K562 (cell line): ENCODE results near the gene ISYNA1. TPM values are rescaled to one million over a fixed set of nuclear protein-coding genes. Genes with fewer than 3 reads are reported as not detected.

Experiments used
- ATAC-seq: fragments of 200-7000 bp; cut with Tn5 transposase; 3 replicates; pipeline ENCODE4 v1.9.1; 2020; ENCODE audit warnings: moderate library complexity
- BruUV-seq: library from RNA; stranded (reverse); fragments of 400-500 nt; replicated peaks from 2 replicates; lab custom pipeline; 2021; lab: Mats Ljungman, UMichigan
- CTCF ChIA-PET: fragments of 300-600 bp; formaldehyde crosslinking; extraction: SDS; loops from one replicate; lab custom pipeline; 2021; ENCODE audit warnings: low intra/inter-chr PET ratio; lab: Yijun Ruan, JAX
- POLR2A ChIA-PET: fragments of 300-600, 350-650 bp; sonication (Branson Sonifier 250); formaldehyde crosslinking; extraction: SDS; loops from one replicate; lab custom pipeline; 2021; ENCODE audit warnings: antibody characterized with exemption, inconsistent platforms; lab: Yijun Ruan, JAX
- DNase-seq, 4 experiments: peaks; one replicate each; pipeline versions ENCODE4 v3.0.0 to v3.0.0-alpha.2; 2011 to 2018; ENCODE audit warnings: low spot score in 3 of 4, mixed read lengths in 3 of 4; ENCODE audit errors: extremely low read depth in 1 of 4
- FAIRE-seq: peaks from 2 replicates; lab custom pipeline; 2011; peaks lifted over from hg19 to GRCh38; lab: Jason Lieb, UNC
- H2AFZ ChIP-seq: 2 replicates; pipeline ENCODE4 v1.6.0; 2011; ENCODE audit warnings: low read depth, low read length, control low read depth, inconsistent platforms
- H3K27ac ChIP-seq: fragments of 200-600 bp; 3 replicates; pipeline ENCODE4 v1.8.0; 2011; ENCODE audit warnings: low read depth, mild to moderate bottlenecking, control low read depth, inconsistent platforms, low read length, moderate library complexity, mixed read lengths; ENCODE audit errors: extremely low read depth
- H3K27me3 ChIP-seq, 2 experiments: fragments of 300-600 bp in 1 of 2; 2 replicates in 1 of 2; 3 replicates in 1 of 2; pipeline versions ENCODE4 v1.6.0 to v1.8.0; 2011; ENCODE audit warnings: inconsistent platforms in 2 of 2, low read length in 2 of 2, mild to moderate bottlenecking in 1 of 2, mixed read lengths in 1 of 2, moderate library complexity in 1 of 2; ENCODE audit not compliant: control insufficient read depth in 2 of 2, insufficient read depth in 2 of 2
- H3K36me3 ChIP-seq: fragments of 300-600 bp; 3 replicates; pipeline ENCODE4 v1.8.0; 2011; ENCODE audit warnings: mild to moderate bottlenecking, low read length, inconsistent platforms; ENCODE audit not compliant: control insufficient read depth, insufficient read depth
- H3K4me1 ChIP-seq, 2 experiments: fragments of 200-600 bp in 1 of 2; replicated peaks in 1 of 2; 2 replicates in 1 of 2; 3 replicates in 1 of 2; pipeline versions ENCODE4 v1.5.1 to v1.8.0; 2011; ENCODE audit warnings: inconsistent platforms in 2 of 2, low read length in 2 of 2, mild to moderate bottlenecking in 1 of 2, mixed read lengths in 1 of 2, moderate library complexity in 1 of 2; ENCODE audit not compliant: control insufficient read depth in 2 of 2, insufficient read depth in 2 of 2
- H3K4me2 ChIP-seq: 2 replicates; pipeline ENCODE4 v1.6.1; 2011; ENCODE audit warnings: low read length, control low read depth, inconsistent platforms, mixed read lengths; ENCODE audit not compliant: insufficient read depth
- H3K4me3 ChIP-seq: fragments of 200-600 bp; sonication (generic), shearing (Covaris generic); 2 replicates; pipeline ENCODE4 v1.5.1; 2016; ENCODE audit warnings: control low read depth, inconsistent platforms
- H3K79me2 ChIP-seq: fragments of 200-600 bp; 3 replicates; pipeline ENCODE4 v1.8.0; 2011; ENCODE audit warnings: low read length, inconsistent platforms; ENCODE audit not compliant: control insufficient read depth, insufficient read depth
- H3K9ac ChIP-seq, 2 experiments: 2 replicates each; pipeline versions ENCODE4 v1.6.0 to v1.6.1; 2011; ENCODE audit warnings: low read depth in 2 of 2, low read length in 2 of 2, control low read depth in 1 of 2, inconsistent platforms in 1 of 2, mild to moderate bottlenecking in 1 of 2, mixed read lengths in 1 of 2; ENCODE audit not compliant: insufficient read depth in 1 of 2
- H3K9me1 ChIP-seq: one replicate; pipeline ENCODE4 v1.6.0; 2011; ENCODE audit warnings: inconsistent platforms, mild to moderate bottlenecking, low read length, moderate library complexity; ENCODE audit not compliant: control insufficient read depth, insufficient read depth
- H3K9me3 ChIP-seq: replicated peaks from 2 replicates; pipeline ENCODE4 v1.5.1; 2011; ENCODE audit warnings: low read depth, low read length, inconsistent platforms; ENCODE audit not compliant: control insufficient read depth, insufficient read depth
- H4K20me1 ChIP-seq: replicated peaks from 2 replicates; pipeline ENCODE4 v1.6.1; 2011; ENCODE audit warnings: low read length, inconsistent platforms, mixed read lengths; ENCODE audit not compliant: control insufficient read depth, insufficient read depth
- ARID4B ChIP-seq: sonication (generic); formaldehyde crosslinking; IDR thresholded peaks from 2 replicates; pipeline ENCODE4 v1.8.0; 2022; ENCODE audit warnings: mild to moderate bottlenecking, missing genetic modification reagents
- BACH1 ChIP-seq: fragments of 200-800 bp; sonication (Bioruptor generic); IDR thresholded peaks from 2 replicates; pipeline ENCODE4 v1.6.1; 2016; ENCODE audit warnings: missing genetic modification characterization, missing compliant biosample characterization
- HDAC2 ChIP-seq: fragments of 450-650 bp; IDR thresholded peaks from 2 replicates; pipeline ENCODE4 v1.6.1; 2016; ENCODE audit warnings: mild to moderate bottlenecking
- NR2C2 ChIP-seq, 2 experiments: fragments of 200-800 bp in 1 of 2; sonication (Bioruptor generic) in 1 of 2; sonication (generic) in 1 of 2; formaldehyde crosslinking in 1 of 2; IDR thresholded peaks; 2 replicates each; pipeline versions ENCODE4 v1.6.1 to v1.8.0; 2016 to 2022; ENCODE audit warnings: mild to moderate bottlenecking in 1 of 2, missing compliant biosample characterization in 1 of 2, missing genetic modification characterization in 1 of 2, missing genetic modification reagents in 1 of 2
- TAF15 ChIP-seq: fragments of 200-400 bp; formaldehyde crosslinking; IDR thresholded peaks from 2 replicates; pipeline ENCODE4 v1.6.1; 2017; ENCODE audit warnings: mild to moderate bottlenecking, low read depth, low read length, moderate library complexity
- XRCC4 ChIP-seq: IDR thresholded peaks from one replicate; pipeline ENCODE4 v1.6.1; 2011; ENCODE audit not compliant: insufficient read depth, insufficient read length; ENCODE audit errors: extremely low read depth
- ZFP36 ChIP-seq: fragments of 150-350 bp; IDR thresholded peaks from 2 replicates; pipeline ENCODE4 v1.6.1; 2018; ENCODE audit warnings: low read length, low read depth; ENCODE audit not compliant: partially characterized antibody
- ZNF518B ChIP-seq: fragments of 250-450 bp; sonication (Bioruptor Pico); IDR thresholded peaks from 2 replicates; pipeline ENCODE4 v1.5.0; 2021; ENCODE audit warnings: mild to moderate bottlenecking, moderate library complexity
- WGBS: fragments of 100-300 bp; shearing (Covaris generic); methylation state at CpG from one replicate; pipeline ENCODE4 v1.1.6; 2016; ENCODE audit warnings: low coverage, mixed read lengths; ENCODE audit not compliant: insufficient coverage; ENCODE audit errors: missing lambda C conversion rate; 5-methylcytosine and 5-hydroxymethylcytosine counted together
- in situ Hi-C: fragments of 300-500 bp; cut with MboI; formaldehyde crosslinking; loops from 4 replicates; pipeline ENCODE4 v1.15.0; 2018; ENCODE audit warnings: inconsistent platforms, mixed read lengths
- intact Hi-C: fragments of 100-400 bp; cut with micrococcal nuclease; formaldehyde crosslinking; loops from 2 replicates; pipeline ENCODE4 v1.14.2; 2022
- polyA plus RNA-seq, 8 experiments: library from polyadenylated mRNA; depleted of rRNA in 4 of 8; stranded (reverse) in 5 of 8; unstranded in 3 of 8; fragments of >200 nt; fragmentation: Nextera tagmentation in 2 of 8; fragmentation: Illumina TruSeq in 1 of 8; extraction: Ambion mirVana in 2 of 8; extraction: Trizol in 1 of 8; gene quantifications; 2 replicates each; pipeline versions ENCODE4 v1.2.1 to v1.2.3, GENCODE V29; 2011 to 2014; ENCODE audit warnings: inconsistent platforms in 1 of 8, missing spikeins in 1 of 8
- total RNA-seq, 7 experiments: library from RNA; depleted of rRNA in 6 of 7; stranded (reverse); fragments of >200 nt in 6 of 7; fragmentation: Illumina TruSeq in 2 of 7; extraction: Trizol in 2 of 7; gene quantifications; 2 replicates each; pipeline versions ENCODE4 v1.2.1 to v1.2.3, GENCODE V29; 2011 to 2021; ENCODE audit warnings: low replicate concordance in 1 of 7
- TF ChIP-seq, protein P1 (sequence below): sonication (generic); IDR thresholded peaks from 2 replicates; pipeline ENCODE4 v1.6.1; 2016
- TF ChIP-seq, protein P2 (sequence below): fragments of 250-450 bp; sonication (Bioruptor Pico); IDR thresholded peaks from 2 replicates; pipeline ENCODE4 v1.4.0; 2020

ISYNA1 gene
- total and polyA plus RNA-seq, 9 of the 15 experiments (the other 6 are each of a cell fraction or from before 2014, with no cell fraction given): 21.8 to 460 (median 93.2) TPM

- intact Hi-C loops (no loop called here), in situ Hi-C loops (no loop called here)
- Histone ChIP-seq H3K27ac (no peak overlapping the region), H3K27me3 (no peaks in the 10 kb centered on the region), H2AFZ (peak overlapping the region; percentile 78; the same call in 1 of the 2 replicates), H3K4me2 (peak overlapping the region; percentile 74; the same call in 1 of the 2 replicates), H3K36me3 (no peaks in the 10 kb centered on the region), H3K9ac (peak overlapping the region in 1 of 2 experiments; percentile 82; a peak in 2 of 4 replicates), H4K20me1 (no peaks in the 10 kb centered on the region), H3K79me2 (no peaks in the 10 kb centered on the region), H3K9me3 (no peaks in the 10 kb centered on the region), H3K4me3 (peak overlapping the region; percentile 27; the same call in 1 of the 2 replicates), H3K9me1 (no peaks in the 10 kb centered on the region), H3K4me1 (peaks cover 12 to 25% of the 10 kb centered on the region in 2 experiments)
- BruUV-seq: no TSS peak
- FAIRE-seq: no peak
- DNase-seq: no peak
- 62% methylated on average over 34 of the region's 37 CpGs for whole genome bisulfite sequencing
- ChIA-PET POLR2A (interaction anchor here (0.7 to 2.5 kb wide), 3 partner anchors 8 to 111 kb away, joined by 3 to 28 read pairs (median 5); partner anchors contain the start of gene GDF15), CTCF (no interaction called here)
- no peak for ATAC-seq
- TF ChIP-seq ARID4B (CRISPR knock-in tag) (no peak), TAF15 (no peak), ZNF518B (no peak), XRCC4 (no peak), ZFP36 (no peak), HDAC2 (peak; percentile 72), NR2C2 (CRISPR knock-in tag; IDR thresholded peaks at IDR 0.05) (no peak), NR2C2 (tag; IDR thresholded peaks at IDR 0.05) (no peak), BACH1 (tag) (no peak)
- TF ChIP-seq, protein P1, sequence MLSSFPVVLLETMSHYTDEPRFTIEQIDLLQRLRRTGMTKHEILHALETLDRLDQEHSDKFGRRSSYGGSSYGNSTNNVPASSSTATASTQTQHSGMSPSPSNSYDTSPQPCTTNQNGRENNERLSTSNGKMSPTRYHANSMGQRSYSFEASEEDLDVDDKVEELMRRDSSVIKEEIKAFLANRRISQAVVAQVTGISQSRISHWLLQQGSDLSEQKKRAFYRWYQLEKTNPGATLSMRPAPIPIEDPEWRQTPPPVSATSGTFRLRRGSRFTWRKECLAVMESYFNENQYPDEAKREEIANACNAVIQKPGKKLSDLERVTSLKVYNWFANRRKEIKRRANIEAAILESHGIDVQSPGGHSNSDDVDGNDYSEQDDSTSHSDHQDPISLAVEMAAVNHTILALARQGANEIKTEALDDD: no peak
- TF ChIP-seq, protein P2, sequence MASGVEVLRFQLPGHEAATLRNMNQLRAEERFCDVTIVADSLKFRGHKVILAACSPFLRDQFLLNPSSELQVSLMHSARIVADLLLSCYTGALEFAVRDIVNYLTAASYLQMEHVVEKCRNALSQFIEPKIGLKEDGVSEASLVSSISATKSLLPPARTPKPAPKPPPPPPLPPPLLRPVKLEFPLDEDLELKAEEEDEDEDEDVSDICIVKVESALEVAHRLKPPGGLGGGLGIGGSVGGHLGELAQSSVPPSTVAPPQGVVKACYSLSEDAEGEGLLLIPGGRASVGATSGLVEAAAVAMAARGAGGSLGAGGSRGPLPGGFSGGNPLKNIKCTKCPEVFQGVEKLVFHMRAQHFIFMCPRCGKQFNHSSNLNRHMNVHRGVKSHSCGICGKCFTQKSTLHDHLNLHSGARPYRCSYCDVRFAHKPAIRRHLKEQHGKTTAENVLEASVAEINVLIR (CRISPR knock-in tag): no peak
These were observed 41.3 kb downstream of the ISYNA1 start for GRCh38 chr19:18396471-18397241.
